LoVo (cell line): ENCODE measurements around the gene YOD1.

Experiments used
- DNase-seq: peaks from one replicate; pipeline ENCODE4 v3.0.0-alpha.2; 2016; ENCODE audit warnings: low spot score

Gene YOD1

GRCh38 chr1:207006914-207007313 lies 44.1 kb downstream of the YOD1 start:
- no peak for DNase-seq

- no peak for DNase-seq
These were observed 44.9 kb downstream of the YOD1 start for GRCh38 chr1:207006083-207006482.

- peak; percentile 83 for DNase-seq
These were observed 45.8 kb downstream of the YOD1 start for GRCh38 chr1:207004931-207005830.

- no peak for DNase-seq
These were observed 47.8 kb downstream of the YOD1 start for GRCh38 chr1:207003210-207003609.

- DNase-seq: peak; percentile 86
These were observed 48.3 kb downstream of the YOD1 start for GRCh38 chr1:207002724-207003146.

- no peak for DNase-seq
These were observed 49.3 kb downstream of the YOD1 start for GRCh38 chr1:207001492-207002245.

GRCh38 chr1:207000651-207001291 lies 50.2 kb downstream of the YOD1 start:
- DNase-seq: no peak

- no peak for DNase-seq
These were observed 52.2 kb downstream of the YOD1 start for GRCh38 chr1:206998816-206999215.
